Myocyte (in vitro differentiated cells): ENCODE data around the gene MRPL33. TPM values are rescaled to one million over a fixed set of nuclear protein-coding genes. Genes with fewer than 3 reads are reported as not detected.
A peak's percentile ranks its signal among the peaks of the same experiment; 100 is the strongest.

Experiments used
- DNase-seq: peaks from one replicate; pipeline ENCODE4 v3.0.0-alpha.2; 2012; ENCODE audit warnings: low read depth
- polyA plus RNA-seq: library from polyadenylated mRNA; unstranded; fragments of >200 nt; gene quantifications from one replicate; pipeline ENCODE4 v1.2.1, GENCODE V29; 2012; ENCODE audit warnings: missing spikeins
- total RNA-seq: library from RNA; depleted of rRNA; stranded (reverse); fragments of >200 nt; gene quantifications from 2 replicates; pipeline ENCODE4 v1.2.3, GENCODE V29; 2014

MRPL33 gene
- total RNA-seq = 126 and 134 TPM in 2 replicates
- polyA plus RNA-seq = 210 TPM

GRCh38 chr2:27771548-27772335, at the start of gene MRPL33:
Gene MRPL33 (plus strand): TSS chr2:27771719. CDS start chr2:27771778, 59 bp downstream.
- DNase-seq = peak; percentile 94

GRCh38 chr2:27721884-27722485, 49.5 kb upstream of the MRPL33 start:
- DNase-seq = no peak

- DNase-seq = peak; percentile 79
These were observed 48.0 kb upstream of the MRPL33 start for GRCh38 chr2:27723372-27724144.

- no peak for DNase-seq
These were observed 47.3 kb upstream of the MRPL33 start for GRCh38 chr2:27724191-27724590.

- DNase-seq = peak; percentile 25
These were observed 46.4 kb upstream of the MRPL33 start for GRCh38 chr2:27724905-27725701.

- DNase-seq = no peak
These were observed 44.3 kb upstream of the MRPL33 start for GRCh38 chr2:27727257-27727656.

GRCh38 chr2:27728081-27728858, 43.2 kb upstream of the MRPL33 start:
- DNase-seq = no peak

- no peak for DNase-seq
These were observed 42.3 kb upstream of the MRPL33 start for GRCh38 chr2:27729198-27729597.

GRCh38 chr2:27729614-27730013, 41.9 kb upstream of the MRPL33 start:
- no peak for DNase-seq

- DNase-seq = no peak
These were observed 41.3 kb upstream of the MRPL33 start for GRCh38 chr2:27730261-27730662.

GRCh38 chr2:27730980-27731691, 40.4 kb upstream of the MRPL33 start:
- no peak for DNase-seq

- no peak for DNase-seq
These were observed 37.2 kb upstream of the MRPL33 start for GRCh38 chr2:27734305-27734704.

- DNase-seq = peak; percentile 63
These were observed 36.1 kb upstream of the MRPL33 start for GRCh38 chr2:27735263-27735904.

- no peak for DNase-seq
These were observed 35.3 kb upstream of the MRPL33 start for GRCh38 chr2:27736031-27736889.

GRCh38 chr2:27736890-27737204, 34.7 kb upstream of the MRPL33 start:
- DNase-seq = no peak

GRCh38 chr2:27737676-27738348, 33.7 kb upstream of the MRPL33 start:
- no peak for DNase-seq

GRCh38 chr2:27738349-27739057, 33.0 kb upstream of the MRPL33 start:
- DNase-seq = no peak
